ENCODE measurements around the gene WHRN.

DNA sequence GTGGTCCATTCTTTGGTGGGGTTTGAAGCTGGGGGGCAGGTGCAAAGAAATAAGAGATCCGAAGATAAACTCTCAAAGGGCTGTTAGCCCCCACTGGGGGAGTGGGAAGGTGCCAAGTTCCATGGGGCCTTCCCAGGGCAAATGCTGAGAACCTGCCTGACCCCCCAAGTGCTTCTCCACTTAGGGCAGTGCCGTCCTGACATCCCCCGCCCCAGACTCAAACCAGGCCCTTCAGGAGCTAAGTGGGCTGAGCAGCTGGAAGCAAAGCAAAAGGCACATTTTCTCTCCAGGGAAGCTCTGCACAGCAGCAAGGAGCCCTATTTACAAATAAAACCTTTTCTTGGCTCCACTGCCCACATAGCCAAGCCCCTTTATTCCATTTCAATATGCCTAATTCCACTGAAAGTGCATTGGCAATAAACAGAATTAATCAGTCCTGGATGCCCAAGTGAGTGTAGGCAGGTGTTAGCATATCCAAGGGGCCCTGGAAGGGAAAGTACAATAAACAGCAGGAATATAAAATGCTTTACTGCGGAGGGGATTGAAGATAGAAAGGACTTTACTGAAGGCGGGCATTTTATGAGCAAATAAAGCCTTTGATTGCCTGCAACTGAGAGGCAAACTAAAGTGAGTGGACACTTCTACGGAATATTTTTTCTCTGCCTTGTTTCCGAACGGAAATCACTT lies 44.6 kb downstream of the WHRN start:
- TF ChIP-seq, protein P1, sequence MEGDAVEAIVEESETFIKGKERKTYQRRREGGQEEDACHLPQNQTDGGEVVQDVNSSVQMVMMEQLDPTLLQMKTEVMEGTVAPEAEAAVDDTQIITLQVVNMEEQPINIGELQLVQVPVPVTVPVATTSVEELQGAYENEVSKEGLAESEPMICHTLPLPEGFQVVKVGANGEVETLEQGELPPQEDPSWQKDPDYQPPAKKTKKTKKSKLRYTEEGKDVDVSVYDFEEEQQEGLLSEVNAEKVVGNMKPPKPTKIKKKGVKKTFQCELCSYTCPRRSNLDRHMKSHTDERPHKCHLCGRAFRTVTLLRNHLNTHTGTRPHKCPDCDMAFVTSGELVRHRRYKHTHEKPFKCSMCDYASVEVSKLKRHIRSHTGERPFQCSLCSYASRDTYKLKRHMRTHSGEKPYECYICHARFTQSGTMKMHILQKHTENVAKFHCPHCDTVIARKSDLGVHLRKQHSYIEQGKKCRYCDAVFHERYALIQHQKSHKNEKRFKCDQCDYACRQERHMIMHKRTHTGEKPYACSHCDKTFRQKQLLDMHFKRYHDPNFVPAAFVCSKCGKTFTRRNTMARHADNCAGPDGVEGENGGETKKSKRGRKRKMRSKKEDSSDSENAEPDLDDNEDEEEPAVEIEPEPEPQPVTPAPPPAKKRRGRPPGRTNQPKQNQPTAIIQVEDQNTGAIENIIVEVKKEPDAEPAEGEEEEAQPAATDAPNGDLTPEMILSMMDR (optimal IDR thresholded peaks at IDR 0.05 in 1 of 3, IDR thresholded peaks at IDR 0.05 in 1 of 3, conservative IDR thresholded peaks at IDR 0.05 in 1 of 3; ENCODE audit: extremely low read depth in 1 of 3, insufficient read depth in 2 of 3, low read length in 3 of 3): no peak
- no peak for TF ChIP-seq EZH2 (IDR thresholded peaks at IDR 0.05; ENCODE audit: low read length)

All from keratinocyte (primary cell).